HG03342 (cell line): ENCODE data around the gene SLC25A27.
"Not testable (repeated sequence)": the region's sequence is repeated elsewhere in the genome, so short reads cannot be mapped to it uniquely, and the experiment has no call there.

Experiments
- ATAC-seq: cut with Tn5 transposase; IDR thresholded peaks from one replicate; pipeline ENCODE4 v1.9.1; 2021; ENCODE audit warnings: mild to moderate bottlenecking, moderate library complexity; ENCODE audit not compliant: unreplicated experiment

SLC25A27 gene, protein sequence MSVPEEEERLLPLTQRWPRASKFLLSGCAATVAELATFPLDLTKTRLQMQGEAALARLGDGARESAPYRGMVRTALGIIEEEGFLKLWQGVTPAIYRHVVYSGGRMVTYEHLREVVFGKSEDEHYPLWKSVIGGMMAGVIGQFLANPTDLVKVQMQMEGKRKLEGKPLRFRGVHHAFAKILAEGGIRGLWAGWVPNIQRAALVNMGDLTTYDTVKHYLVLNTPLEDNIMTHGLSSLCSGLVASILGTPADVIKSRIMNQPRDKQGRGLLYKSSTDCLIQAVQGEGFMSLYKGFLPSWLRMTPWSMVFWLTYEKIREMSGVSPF

GRCh38 chr6:46652603-46653438 is at the start of gene SLC25A27, which contains the start of gene CYP39A1:
Gene SLC25A27 (plus strand): TSS chr6:46652975. CDS start chr6:46653193, 218 bp downstream.
Gene CYP39A1 (minus strand): TSS chr6:46652818. CDS start chr6:46652582, 236 bp downstream.
- ATAC-seq = peak; percentile 100

DNA sequence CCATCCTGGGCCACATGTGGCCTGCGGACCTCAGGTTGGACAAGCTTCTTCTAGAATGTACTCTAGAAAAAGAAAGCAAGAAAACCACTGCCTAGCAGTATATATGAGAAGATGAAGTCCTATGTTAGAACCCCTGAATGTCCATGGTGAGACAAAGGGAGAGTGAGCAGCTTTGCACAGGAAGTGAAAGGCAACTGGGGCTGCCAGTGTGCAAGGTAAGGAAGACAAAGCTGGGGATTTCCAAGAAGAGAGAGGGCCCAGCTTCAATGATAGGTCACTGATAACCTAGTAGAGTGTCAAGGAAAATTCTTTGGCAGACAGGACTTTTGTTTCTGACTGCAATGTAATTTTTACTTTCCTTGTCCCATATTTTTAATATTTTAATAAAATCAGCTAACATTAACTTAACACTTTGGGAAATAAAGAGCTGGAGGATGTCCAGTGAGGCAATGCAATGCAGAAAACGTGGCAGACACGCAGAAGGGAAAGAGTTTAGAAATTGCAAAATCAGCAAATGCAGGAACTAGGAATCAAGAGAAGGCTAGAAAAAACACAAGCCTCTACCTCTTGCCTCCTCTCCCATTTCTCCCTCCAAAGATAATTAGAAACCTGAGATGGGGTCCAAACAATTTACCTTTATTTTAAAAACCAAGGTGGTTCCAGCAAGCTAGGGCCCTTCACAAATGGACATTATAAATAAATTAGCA is 47.5 kb upstream of the SLC25A27 start:
- no peak for ATAC-seq

DNA sequence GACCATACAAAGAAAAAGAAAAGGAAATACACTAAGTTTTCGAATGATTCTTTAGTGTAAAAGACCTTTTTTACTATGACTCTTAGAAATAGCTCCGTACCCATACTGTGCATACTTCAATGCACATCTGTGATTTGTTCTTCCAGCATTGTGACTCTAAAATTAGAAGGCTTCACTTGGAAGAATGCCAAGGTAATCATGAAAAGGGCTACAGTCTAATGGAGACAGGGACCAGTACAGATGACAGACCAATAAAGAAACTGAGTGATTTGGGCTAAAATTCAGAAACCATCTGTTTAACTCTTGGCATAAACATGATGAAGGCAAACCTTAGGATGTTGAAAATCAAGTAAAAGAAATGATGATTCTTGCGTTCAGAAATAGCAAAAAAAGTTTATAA is 46.4 kb upstream of the SLC25A27 start:
- ATAC-seq = no peak

DNA sequence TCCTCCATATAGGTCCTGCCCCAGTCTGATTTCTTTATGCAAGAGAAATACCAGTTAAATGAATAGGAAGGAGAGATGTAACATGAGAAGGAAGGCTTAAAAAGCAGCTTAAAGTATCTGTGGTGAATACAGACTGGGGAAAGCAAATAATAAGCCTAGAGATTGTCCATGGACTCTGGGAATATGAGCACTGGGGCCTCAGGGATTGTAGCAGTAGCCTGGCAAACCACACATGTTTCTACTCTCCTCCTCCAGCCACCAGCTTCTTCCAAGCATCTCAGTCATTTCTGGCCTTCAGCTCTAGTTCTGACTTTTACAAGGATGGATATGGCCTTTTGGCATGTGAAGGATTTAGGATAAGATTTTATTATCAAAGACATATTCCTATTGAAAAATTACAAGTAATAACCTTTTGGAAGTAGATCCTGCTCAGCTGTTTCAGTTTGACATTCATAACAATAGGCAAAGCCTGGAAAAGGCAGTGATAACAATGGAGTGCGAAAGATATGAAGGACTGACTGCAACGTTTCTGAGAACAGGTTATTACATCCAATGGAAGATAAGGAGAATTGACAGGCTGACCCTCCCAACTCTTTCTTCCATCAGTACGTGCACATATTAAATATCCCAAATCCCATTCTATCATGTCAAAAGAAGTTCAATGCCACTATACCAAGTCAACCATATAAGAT is 41.8 kb upstream of the SLC25A27 start:
- ATAC-seq = no peak

DNA sequence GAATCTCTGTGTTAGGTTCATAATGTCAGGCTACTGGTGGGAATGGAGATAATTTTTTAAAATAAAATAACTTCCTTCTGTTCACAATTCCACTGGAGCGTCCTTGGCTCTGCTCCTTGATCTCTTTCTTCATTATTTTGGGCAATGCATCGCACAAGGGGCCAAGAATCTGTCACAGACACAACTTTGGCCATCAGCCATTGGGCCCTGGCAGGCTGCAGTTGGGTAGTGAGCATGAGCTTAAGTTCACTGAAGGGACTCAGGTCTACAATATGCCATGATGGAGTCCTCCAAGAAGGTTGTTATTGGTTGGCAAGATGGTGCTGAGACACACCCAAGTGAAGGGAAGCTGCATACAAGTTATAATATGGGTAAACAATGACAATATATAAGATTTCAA is 40.1 kb upstream of the SLC25A27 start:
- ATAC-seq = no peak

DNA sequence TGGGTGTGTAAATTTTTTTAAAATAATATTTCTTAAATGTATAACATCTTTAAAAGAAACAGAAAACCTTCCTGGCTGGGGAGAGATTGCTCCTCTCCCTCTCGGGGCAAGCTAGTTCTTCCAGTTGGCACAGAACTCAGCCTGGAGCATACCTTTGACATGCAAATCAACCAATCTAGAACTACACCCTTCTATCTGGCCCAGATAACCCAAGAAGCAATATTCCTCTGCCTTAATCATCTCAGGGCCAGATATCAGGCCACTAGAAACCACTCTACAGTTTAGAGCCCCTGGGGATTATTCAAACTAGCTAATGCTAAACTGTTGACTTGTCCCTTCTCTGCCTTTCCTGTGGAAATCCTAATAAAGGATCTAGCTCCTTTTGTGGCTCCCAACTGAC is 34.0 kb upstream of the SLC25A27 start:
- no peak for ATAC-seq

- ATAC-seq = peak; percentile 82
Observed at GRCh38 chr6:46626228-46626909, 26.4 kb upstream of the SLC25A27 start.

DNA sequence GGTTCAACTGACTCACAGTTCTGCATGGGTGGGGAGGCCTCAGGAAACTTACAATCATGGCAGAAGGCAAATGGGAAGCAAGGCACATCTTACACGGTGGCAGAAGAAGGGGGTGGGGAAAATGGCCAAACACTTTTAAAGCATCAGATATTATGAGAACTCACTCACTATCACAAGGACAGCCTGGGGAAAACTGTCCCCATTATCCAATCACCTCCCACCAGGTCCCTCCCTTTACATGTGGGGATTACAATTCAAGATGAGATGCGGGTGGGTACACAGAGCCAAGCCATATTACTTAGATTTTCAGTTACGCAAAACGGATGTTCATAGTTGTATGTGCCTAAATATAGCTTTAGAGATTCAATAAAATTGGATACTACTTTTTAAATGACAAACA is 25.8 kb upstream of the SLC25A27 start:
- no peak for ATAC-seq

GRCh38 chr6:46628498-46628897 is 24.3 kb upstream of the SLC25A27 start:
- ATAC-seq = no peak

GRCh38 chr6:46628976-46629375 is 23.8 kb upstream of the SLC25A27 start:
- ATAC-seq = no peak

DNA sequence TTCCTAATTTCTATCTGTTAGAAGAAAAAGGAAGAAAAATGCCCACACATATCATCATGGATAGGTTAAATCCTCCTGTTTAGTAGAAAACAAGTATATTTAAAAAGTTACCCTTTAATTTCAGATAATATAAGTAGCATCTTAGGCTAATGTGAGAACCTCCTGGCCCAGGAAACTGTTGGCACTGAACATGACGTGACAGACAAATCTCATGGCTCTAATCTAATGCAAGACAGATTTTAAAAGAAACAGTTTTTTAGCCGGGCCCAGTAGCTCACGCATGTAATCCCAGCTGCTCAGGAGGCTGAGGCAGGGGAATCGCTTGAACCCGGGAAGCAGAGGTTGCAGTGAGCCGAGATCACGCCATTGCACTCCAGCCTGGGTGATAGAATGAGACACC is 23.1 kb upstream of the SLC25A27 start:
- no peak for ATAC-seq

DNA sequence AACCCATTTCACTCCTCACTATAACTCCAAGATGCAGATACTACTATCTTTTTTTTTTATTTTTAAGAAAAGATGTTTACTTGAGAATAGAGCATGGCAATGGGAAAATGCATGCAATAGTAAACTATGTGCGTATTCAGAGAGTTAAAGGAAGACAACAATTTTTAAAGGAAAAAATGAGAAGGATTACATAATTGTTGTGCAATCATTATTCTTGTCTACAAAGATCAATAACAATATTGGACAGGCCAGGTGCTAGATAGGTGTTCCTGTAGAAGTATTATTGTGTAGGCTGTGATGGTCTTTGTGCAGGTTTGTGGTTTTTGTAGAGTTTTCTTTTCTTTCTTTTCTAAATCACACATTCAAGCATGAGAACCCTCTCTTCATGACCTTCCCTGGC is 20.7 kb upstream of the SLC25A27 start:
- no peak for ATAC-seq

DNA sequence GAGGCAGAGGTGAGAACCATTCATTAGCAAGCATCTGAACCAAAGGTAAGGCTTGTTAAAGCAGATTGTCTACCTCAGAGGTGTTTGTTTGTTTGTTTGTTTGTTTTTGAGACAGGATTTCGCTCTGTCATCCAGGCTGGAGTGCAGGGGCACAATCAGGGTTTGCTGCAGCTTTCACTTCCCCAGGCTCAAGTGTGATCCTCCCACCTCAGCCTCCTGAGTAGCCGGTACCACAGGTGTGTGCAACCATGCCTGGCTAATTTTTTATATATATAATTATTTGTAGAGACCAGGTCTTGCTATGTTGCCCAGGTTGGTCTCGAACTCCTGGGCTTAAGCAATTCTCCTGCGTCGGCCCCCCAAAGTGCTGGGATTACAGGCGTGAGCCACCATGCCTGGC is 17.3 kb upstream of the SLC25A27 start:
- no peak for ATAC-seq

GRCh38 chr6:46637145-46637544 is 15.6 kb upstream of the SLC25A27 start:
- ATAC-seq = no peak

- ATAC-seq = no peak
Observed at GRCh38 chr6:46637933-46638332, 14.8 kb upstream of the SLC25A27 start.

- ATAC-seq = no peak
Observed at GRCh38 chr6:46638650-46639049, 14.1 kb upstream of the SLC25A27 start.

GRCh38 chr6:46642928-46643751 is 9.6 kb upstream of the SLC25A27 start:
- no peak for ATAC-seq

DNA sequence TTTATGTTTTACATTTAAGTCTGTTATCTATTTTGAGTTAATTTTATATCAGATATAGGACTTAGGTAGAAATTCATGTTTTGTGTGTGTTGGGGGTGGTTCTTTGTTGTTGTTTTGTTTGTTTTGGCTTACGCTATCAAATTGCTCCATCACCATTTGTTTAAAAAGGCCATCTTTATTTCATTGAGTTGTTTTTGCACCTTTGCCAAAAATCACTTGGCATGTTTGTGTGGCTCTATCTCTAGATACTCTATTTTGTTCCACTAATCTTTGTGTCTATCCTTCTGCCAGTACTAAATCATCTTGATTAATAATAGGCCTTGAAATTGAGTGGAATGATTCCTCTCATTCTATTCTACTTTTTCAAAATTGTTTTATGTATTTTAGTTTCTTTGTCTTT is 7.5 kb upstream of the SLC25A27 start:
- ATAC-seq = no peak

- not testable (repeated sequence) for ATAC-seq
Observed at GRCh38 chr6:46648108-46648507, 4.7 kb upstream of the SLC25A27 start.
